Heart left ventricle (tissue), 16 donors: ENCODE measurements around the gene GCSH. TPM values are rescaled to one million over a fixed set of nuclear protein-coding genes. Genes with fewer than 3 reads are reported as not detected.

Experiments
- ATAC-seq, 4 donors: fragments of 200-7000 bp; cut with Tn5 transposase; one replicate each; pipeline ENCODE4 v1.9.1; 2020 to 2022; ENCODE audit warnings: moderate library complexity in 4 of 4, mild to moderate bottlenecking in 3 of 4, moderate number of reproducible peaks in 1 of 4
- DNase-seq, 5 donors: peaks; one replicate each; pipeline ENCODE4 v3.0.0-alpha.2; 2020
- H3K27ac ChIP-seq, 12 donors: fragments of 200-600 bp; sonication (generic) in 4 of 12; one replicate each; pipeline versions ENCODE4 v1.5.0 to v1.8.0; 2016 to 2022; ENCODE audit warnings: mild to moderate bottlenecking in 2 of 12
- H3K27me3 ChIP-seq, 9 donors: fragments of 200-600 bp; sonication (generic) in 2 of 9; one replicate each; pipeline versions ENCODE4 v1.5.1 to v1.8.0; 2016 to 2022; ENCODE audit warnings: mild to moderate bottlenecking in 3 of 9
- H3K36me3 ChIP-seq, 9 donors: fragments of 200-600 bp; sonication (generic) in 2 of 9; one replicate each; pipeline versions ENCODE4 v1.5.0 to v1.8.0; 2018 to 2022; ENCODE audit warnings: mild to moderate bottlenecking in 2 of 9
- H3K4me1 ChIP-seq, 12 donors: fragments of 200-600 bp; sonication (generic) in 4 of 12; one replicate each; pipeline versions ENCODE4 v1.5.0 to v1.8.0; 2016 to 2022; ENCODE audit warnings: mild to moderate bottlenecking in 3 of 12
- H3K4me3 ChIP-seq, 12 donors: fragments of 200-600 bp; sonication (generic) in 4 of 12; one replicate each; pipeline versions ENCODE4 v1.5.0 to v1.8.0; 2017 to 2022; ENCODE audit warnings: mild to moderate bottlenecking in 9 of 12, moderate library complexity in 4 of 12
- H3K9me3 ChIP-seq, 12 donors: fragments of 200-600 bp; sonication (generic) in 4 of 12; one replicate each; pipeline versions ENCODE4 v1.5.0 to v1.8.0; 2016 to 2022; ENCODE audit warnings: mild to moderate bottlenecking in 1 of 12
- CTCF ChIP-seq, 12 donors: fragments of 200-600 bp; sonication (generic) in 4 of 12; IDR thresholded peaks; one replicate each; pipeline versions ENCODE4 v1.5.0 to v1.8.0; 2018 to 2022; ENCODE audit warnings: antibody characterized with exemption in 12 of 12, mild to moderate bottlenecking in 5 of 12
- POLR2A ChIP-seq, 2 donors: fragments of 450-650 bp; IDR thresholded peaks; one replicate each; pipeline ENCODE4 v1.6.1; 2017; ENCODE audit warnings: antibody characterized with exemption in 2 of 2, mild to moderate bottlenecking in 2 of 2, moderate library complexity in 2 of 2
- WGBS, 4 donors: extraction: QIAGEN DNeasy Blood & Tissue Kit in 2 of 4; methylation state at CpG; one replicate each; pipeline versions ENCODE4 v1.1.5 to v1.1.7; 2013 to 2018; 5-methylcytosine and 5-hydroxymethylcytosine counted together
- intact Hi-C, 10 donors: fragments of 100-400 bp; cut with DNase I; formaldehyde crosslinking; loops; one replicate each; pipeline versions ENCODE4 v1.11.1 to v1.14.2; 2022
- polyA plus RNA-seq, 2 donors: library from polyadenylated mRNA; stranded (reverse); fragments of 200-250 nt; gene quantifications; one replicate each; pipeline ENCODE4 v1.2.3, GENCODE V29; 2013
- total RNA-seq, 9 donors: library from RNA; depleted of rRNA in 2 of 9; stranded (reverse); fragments of >200 nt in 2 of 9; fragmentation: NEBNext Ultra II Directional in 3 of 9; extraction: Animal tissue kit (Norgen Biotek cat#: 25700) in 3 of 9; gene quantifications; one replicate each; pipeline versions ENCODE4 v1.1.0 to v1.2.4, GENCODE V29; 2016 to 2023
- donor health status: ischemic (EF 13 %, LVEDD 7.1; RV severe dilation, severe dysfunction).
- donor health status: healthy with polysubstance abuse.
- donor health status: DM: no; HTN: yes; CAD: no.
- donor health status: DM: no; HTN: no; CAD: no.
- donor health status: ischemic (EF 25% LVEDD 6.9; RV normal size, moderate dysfunction).
- donor health status: ischemic (EF 25% LVEDD 5.7; RV mildly dilated, moderate dysfunction).
- donor health status: healthy.
- donor health status: DM: yes; HTN: yes; CAD: no.
- donor health status: ischemic (EF 35%, LVEDD 5.7; RV mildly dilated, moderate dysfunction).
- donor health status: nonischemic (EF 11% LVEDD 7.7; RV severe dilation, severe dysfunction).
- donor health status: DM: yes; HTN: yes; CAD: no.
- donor health status: PGD.
- donor health status: ischemic (EF 29% LVEDD 5.4; RV normal size, mild dysfunction).
- donor health status: nonischemic (EF 23%, LVEDD 6.1; RV moderate dilation, normal function).

Gene GCSH
- total and polyA plus RNA-seq, 11 donors = 22.3 to 51.2 (median 40.1) TPM

- Histone ChIP-seq H3K27me3 (no peaks in the 10 kb centered on the region), H3K27ac (no peak overlapping the region), H3K36me3 (peaks cover 0 to 16% (median 2%) of the 10 kb centered on the region in 9 donors), H3K4me3 (no peak overlapping the region), H3K4me1 (peaks cover 0 to 14% (median 6%) of the 10 kb centered on the region in 12 donors), H3K9me3 (no peaks in the 10 kb centered on the region)
- TF ChIP-seq CTCF (IDR thresholded peaks at IDR 0.05) (no peak), POLR2A (IDR thresholded peaks at IDR 0.05) (no peak)
- ATAC-seq (no peak), DNase-seq (no peak)
- 76 to 82% (median 79%) methylated on average over 1 of the region's 1 CpG for WGBS, 4 donors
- intact Hi-C loops = no loop called here
Measured at GRCh38 chr16:81080233-81080632, 16.0 kb downstream of the GCSH start.

- Histone ChIP-seq H3K9me3 (no peaks in the 10 kb centered on the region), H3K4me3 (peak within 1 kb of the TSS; percentile 63 to 90 (median 77)), H3K27me3 (no peaks in the 10 kb centered on the region), H3K4me1 (peaks cover 0 to 14% (median 6%) of the 10 kb centered on the region in 12 donors), H3K27ac (peak within 1 kb of the TSS; percentile 58 to 99 (median 97)), H3K36me3 (no peaks in the 10 kb centered on the region)
- DNase-seq (peak; percentile 97 to 99 (median 97)), ATAC-seq (peak; percentile 98 to 99 (median 99))
- WGBS, 4 donors = 12 to 39% (median 15%) methylated on average over 19 to 59 of the region's 59 CpGs
- no peak for TF ChIP-seq CTCF (IDR thresholded peaks at IDR 0.05)
- TF ChIP-seq POLR2A (IDR thresholded peaks at IDR 0.05) = peak; percentile 16 to 88
- intact Hi-C loops = loop anchor here in 9 of 10 donors (1.0 to 5.0 kb wide), 6 partner anchors 19 to 71 kb away; partner anchors contain the start of genes ATMIN (in 7 of the 9), GCSH (in 3 of the 9), CENPN (in 1 of the 9) and CMC2 (in 1 of the 9)
Measured at GRCh38 chr16:81077076-81077940, 18.9 kb downstream of the GCSH start, which contains the start of gene C16orf46. TSS of gene C16orf46 (minus strand) at chr16:81077238. CDS start at chr16:81063955, 13,283 bp downstream.

GRCh38 chr16:81076566-81077075, 19.6 kb downstream of the GCSH start:
- H3K36me3 ChIP-seq = no peaks in the 10 kb centered on the region

More at GRCh38 chr16:81076566-81077075, 19.6 kb downstream of the GCSH start:
- peak overlapping the region; percentile 58 to 99 (median 97) for H3K27ac ChIP-seq
- H3K4me3 ChIP-seq = peak overlapping the region; percentile 63 to 90 (median 77)
- 0 to 2% (median 1%) methylated on average over 27 of the region's 27 CpGs for WGBS, 4 donors
- no peaks in the 10 kb centered on the region for H3K9me3 ChIP-seq
- DNase-seq (peak; percentile 86 to 91 (median 90)), ATAC-seq (peak; percentile 92 to 96 (median 94))
- H3K4me1 ChIP-seq = peaks cover 0 to 14% (median 6%) of the 10 kb centered on the region in 12 donors
- TF ChIP-seq CTCF (IDR thresholded peaks at IDR 0.05) = no peak
- TF ChIP-seq POLR2A (IDR thresholded peaks at IDR 0.05) = no peak
- intact Hi-C loops = loop anchor here in 9 of 10 donors (1.0 to 5.0 kb wide), 7 partner anchors 20 to 70 kb away; partner anchors contain the start of genes ATMIN (in 7 of the 9), GCSH (in 3 of the 9), CENPN (in 1 of the 9) and CMC2 (in 1 of the 9)
- no peaks in the 10 kb centered on the region for H3K27me3 ChIP-seq
